HEK293 (cell line): ENCODE results near the gene NRBF2.

Experiments
- CTCF ChIA-PET: fragments of 350-600 bp; formaldehyde crosslinking; extraction: SDS; loops from one replicate; lab custom pipeline; 2021; ENCODE audit warnings: antibody characterized with exemption; lab: Yijun Ruan, JAX
- POLR2A ChIA-PET: fragments of 300-600 bp; formaldehyde crosslinking; extraction: SDS; loops from one replicate; lab custom pipeline; 2020; ENCODE audit warnings: antibody characterized with exemption, inconsistent platforms; lab: Yijun Ruan, JAX
- H3K27ac ChIP-seq: fragments of 200-500 bp; sonication (Bioruptor generic); 2 replicates; pipeline ENCODE4 v1.5.1; 2014; ENCODE audit warnings: low read depth, low read length, control low read depth, inconsistent platforms; ENCODE audit errors: extremely low read depth
- H3K36me3 ChIP-seq, 2 experiments: fragments of 200-500 bp in 1 of 2; sonication (Bioruptor generic) in 1 of 2; 1 replicate in 1 of 2; 2 replicates in 1 of 2; pipeline ENCODE4 v1.5.1; 2014 to 2017; ENCODE audit warnings: inconsistent platforms in 2 of 2, low read length in 2 of 2; ENCODE audit not compliant: control insufficient read depth in 2 of 2, insufficient read depth in 1 of 2
- H3K4me1 ChIP-seq: fragments of 200-500 bp; sonication (Bioruptor generic); 2 replicates; pipeline ENCODE4 v1.5.1; 2014; ENCODE audit warnings: mild to moderate bottlenecking, low read length, inconsistent platforms; ENCODE audit not compliant: control insufficient read depth, insufficient read depth
- H3K4me3 ChIP-seq: 2 replicates; pipeline ENCODE4 v1.5.1; 2011; ENCODE audit warnings: low read depth, mild to moderate bottlenecking, control low read depth, low read length, moderate library complexity
- H3K9me3 ChIP-seq: fragments of 200-500 bp; sonication (Bioruptor generic); 2 replicates; pipeline ENCODE4 v1.5.1; 2014; ENCODE audit warnings: low read depth, low read length, inconsistent platforms; ENCODE audit not compliant: control insufficient read depth, insufficient read depth
- GLIS2 ChIP-seq: fragments of 450-650 bp; formaldehyde crosslinking; IDR thresholded peaks from 2 replicates; pipeline ENCODE4 v1.5.1; 2016; ENCODE audit warnings: missing biosample characterization, missing genetic modification characterization
- IKZF3 ChIP-seq: fragments of 450-650 bp; IDR thresholded peaks from 2 replicates; pipeline ENCODE4 v1.5.0; 2018; ENCODE audit warnings: missing biosample characterization, mild to moderate bottlenecking, missing genetic modification characterization, moderate library complexity
- KLF16 ChIP-seq: fragments of 450-650 bp; formaldehyde crosslinking; IDR thresholded peaks from 2 replicates; pipeline ENCODE4 v1.5.1; 2017; ENCODE audit warnings: missing biosample characterization, missing genetic modification characterization
- SETDB1 ChIP-seq: IDR thresholded peaks from one replicate; pipeline ENCODE4 v1.6.1; 2017; ENCODE audit warnings: mild to moderate bottlenecking, low read length, moderate library complexity, mixed read lengths; ENCODE audit not compliant: insufficient read length
- SP2 ChIP-seq: fragments of 450-650 bp; formaldehyde crosslinking; IDR thresholded peaks from 2 replicates; pipeline ENCODE4 v1.5.1; 2016; ENCODE audit warnings: missing biosample characterization, missing genetic modification characterization
- ZBTB7A ChIP-seq: fragments of 450-650 bp; formaldehyde crosslinking; IDR thresholded peaks from 2 replicates; pipeline ENCODE4 v1.5.1; 2016; ENCODE audit warnings: low read depth, missing biosample characterization, missing genetic modification characterization
- ZFP3 ChIP-seq: fragments of 450-650 bp; formaldehyde crosslinking; IDR thresholded peaks from 2 replicates; pipeline ENCODE4 v1.5.1; 2016; ENCODE audit warnings: low read depth, missing biosample characterization, missing genetic modification characterization
- ZNF114 ChIP-seq: fragments of 450-650 bp; formaldehyde crosslinking; IDR thresholded peaks from 2 replicates; pipeline ENCODE4 v1.5.0; 2017; ENCODE audit warnings: missing biosample characterization, missing genetic modification characterization
- ZNF174 ChIP-seq: fragments of 450-650 bp; formaldehyde crosslinking; IDR thresholded peaks from 2 replicates; pipeline ENCODE4 v1.5.0; 2017; ENCODE audit warnings: missing biosample characterization, mild to moderate bottlenecking, missing genetic modification characterization
- ZNF184 ChIP-seq: fragments of 450-650 bp; IDR thresholded peaks from 2 replicates; pipeline ENCODE4 v1.5.1; 2018; ENCODE audit warnings: missing biosample characterization, mild to moderate bottlenecking, missing genetic modification characterization
- ZNF211 ChIP-seq: fragments of 450-650 bp; formaldehyde crosslinking; IDR thresholded peaks from 2 replicates; pipeline ENCODE4 v1.5.1; 2016; ENCODE audit warnings: low read depth, missing biosample characterization, missing genetic modification characterization
- ZNF280D ChIP-seq: fragments of 450-650 bp; formaldehyde crosslinking; IDR thresholded peaks from 2 replicates; pipeline ENCODE4 v1.5.1; 2016; ENCODE audit warnings: missing biosample characterization, missing genetic modification characterization
- ZNF302 ChIP-seq: fragments of 450-650 bp; formaldehyde crosslinking; IDR thresholded peaks from 2 replicates; pipeline ENCODE4 v1.5.1; 2016; ENCODE audit warnings: missing biosample characterization, missing genetic modification characterization, low read depth
- ZNF335 ChIP-seq: fragments of 450-650 bp; formaldehyde crosslinking; conservative IDR thresholded peaks from 2 replicates; pipeline ENCODE4 v1.5.1; 2016; ENCODE audit warnings: missing biosample characterization, missing genetic modification characterization
- ZNF391 ChIP-seq: fragments of 450-650 bp; formaldehyde crosslinking; IDR thresholded peaks from 2 replicates; pipeline ENCODE4 v1.5.1; 2016; ENCODE audit warnings: low read depth, missing biosample characterization, missing genetic modification characterization, borderline replicate concordance
- ZNF433 ChIP-seq: fragments of 450-650 bp; formaldehyde crosslinking; IDR thresholded peaks from 2 replicates; pipeline ENCODE4 v1.5.1; 2016; ENCODE audit warnings: missing biosample characterization, missing genetic modification characterization, low read depth
- ZNF501 ChIP-seq: fragments of 450-650 bp; formaldehyde crosslinking; IDR thresholded peaks from 2 replicates; pipeline ENCODE4 v1.5.1; 2016; ENCODE audit warnings: missing biosample characterization, missing genetic modification characterization
- ZNF596 ChIP-seq: fragments of 450-650 bp; IDR thresholded peaks from 2 replicates; pipeline ENCODE4 v1.5.0; 2018; ENCODE audit warnings: missing biosample characterization, mild to moderate bottlenecking, missing genetic modification characterization, moderate library complexity
- ZNF600 ChIP-seq: fragments of 450-650 bp; formaldehyde crosslinking; IDR thresholded peaks from 2 replicates; pipeline ENCODE4 v1.5.1; 2016; ENCODE audit warnings: missing biosample characterization, missing genetic modification characterization
- TF ChIP-seq, protein P1 (sequence below): fragments of 450-650 bp; formaldehyde crosslinking; IDR thresholded peaks from 2 replicates; pipeline ENCODE4; 2016; ENCODE audit warnings: missing biosample characterization, missing genetic modification characterization
- TF ChIP-seq, protein P2 (sequence below): fragments of 450-650 bp; formaldehyde crosslinking; IDR thresholded peaks from 2 replicates; pipeline ENCODE4 v1.5.1; 2017; ENCODE audit warnings: missing biosample characterization, missing genetic modification characterization
- TF ChIP-seq, protein P3 (sequence below): fragments of 450-650 bp; formaldehyde crosslinking; conservative IDR thresholded peaks from 2 replicates; pipeline ENCODE4 v1.5.1; 2016; ENCODE audit warnings: low read depth, missing biosample characterization, missing genetic modification characterization

Gene NRBF2

GRCh38 chr10:63142136-63142535, 9.0 kb downstream of the NRBF2 start:
- TF ChIP-seq ZNF600 (tag by site-specific recombination) = no peak
- TF ChIP-seq ZNF501 (tag by site-specific recombination) = no peak
- TF ChIP-seq ZBTB7A (tag by site-specific recombination) = no peak
- no peak for TF ChIP-seq ZNF184
- TF ChIP-seq, protein P1, sequence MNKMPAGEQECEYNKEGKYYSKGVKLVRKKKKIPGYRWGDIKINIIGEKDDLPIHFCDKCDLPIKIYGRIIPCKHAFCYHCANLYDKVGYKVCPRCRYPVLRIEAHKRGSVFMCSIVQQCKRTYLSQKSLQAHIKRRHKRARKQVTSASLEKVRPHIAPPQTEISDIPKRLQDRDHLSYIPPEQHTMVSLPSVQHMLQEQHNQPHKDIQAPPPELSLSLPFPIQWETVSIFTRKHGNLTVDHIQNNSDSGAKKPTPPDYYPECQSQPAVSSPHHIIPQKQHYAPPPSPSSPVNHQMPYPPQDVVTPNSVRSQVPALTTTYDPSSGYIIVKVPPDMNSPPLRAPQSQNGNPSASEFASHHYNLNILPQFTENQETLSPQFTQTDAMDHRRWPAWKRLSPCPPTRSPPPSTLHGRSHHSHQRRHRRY (tag by site-specific recombination) = no peak
- TF ChIP-seq, protein P2, sequence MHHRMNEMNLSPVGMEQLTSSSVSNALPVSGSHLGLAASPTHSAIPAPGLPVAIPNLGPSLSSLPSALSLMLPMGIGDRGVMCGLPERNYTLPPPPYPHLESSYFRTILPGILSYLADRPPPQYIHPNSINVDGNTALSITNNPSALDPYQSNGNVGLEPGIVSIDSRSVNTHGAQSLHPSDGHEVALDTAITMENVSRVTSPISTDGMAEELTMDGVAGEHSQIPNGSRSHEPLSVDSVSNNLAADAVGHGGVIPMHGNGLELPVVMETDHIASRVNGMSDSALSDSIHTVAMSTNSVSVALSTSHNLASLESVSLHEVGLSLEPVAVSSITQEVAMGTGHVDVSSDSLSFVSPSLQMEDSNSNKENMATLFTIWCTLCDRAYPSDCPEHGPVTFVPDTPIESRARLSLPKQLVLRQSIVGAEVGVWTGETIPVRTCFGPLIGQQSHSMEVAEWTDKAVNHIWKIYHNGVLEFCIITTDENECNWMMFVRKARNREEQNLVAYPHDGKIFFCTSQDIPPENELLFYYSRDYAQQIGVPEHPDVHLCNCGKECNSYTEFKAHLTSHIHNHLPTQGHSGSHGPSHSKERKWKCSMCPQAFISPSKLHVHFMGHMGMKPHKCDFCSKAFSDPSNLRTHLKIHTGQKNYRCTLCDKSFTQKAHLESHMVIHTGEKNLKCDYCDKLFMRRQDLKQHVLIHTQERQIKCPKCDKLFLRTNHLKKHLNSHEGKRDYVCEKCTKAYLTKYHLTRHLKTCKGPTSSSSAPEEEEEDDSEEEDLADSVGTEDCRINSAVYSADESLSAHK = no peak
- TF ChIP-seq ZNF391 (tag by site-specific recombination) = no peak
- TF ChIP-seq ZFP3 (tag by site-specific recombination) = no peak
- TF ChIP-seq SETDB1 = no peak
- Histone ChIP-seq H3K36me3 (peaks cover 3 to 5% of the 10 kb centered on the region in 2 experiments; a peak in 2 of 3 replicates), H3K4me3 (no peak overlapping the region), H3K4me1 (no peaks in the 10 kb centered on the region), H3K27ac (no peak overlapping the region), H3K9me3 (no peaks in the 10 kb centered on the region)
- POLR2A ChIA-PET = interaction anchor here (0.6 kb wide), 1 partner anchor 581 kb away, joined by 6 read pairs; no protein-coding TSS in a partner anchor
- CTCF ChIA-PET = no interaction called here

DNA sequence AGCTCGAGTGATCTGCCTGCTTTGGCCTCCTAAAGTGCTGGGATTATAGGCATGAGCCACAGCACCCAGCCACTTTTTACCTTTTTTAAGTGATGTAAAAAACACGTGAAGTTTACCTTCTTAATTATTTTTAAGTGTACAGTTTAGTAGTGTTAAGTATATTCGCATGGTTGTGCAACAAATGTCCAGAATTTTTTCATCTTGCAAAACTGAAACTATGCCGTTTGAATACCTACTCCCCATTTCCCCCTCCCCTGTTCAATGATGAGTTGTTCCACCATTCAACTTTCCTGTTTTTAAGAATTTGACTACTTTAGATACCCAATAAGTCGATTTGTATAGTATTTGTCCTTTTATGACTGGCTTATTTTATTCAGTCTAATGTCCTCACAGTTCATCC, 10.9 kb downstream of the NRBF2 start:
- H3K27ac ChIP-seq = no peak overlapping the region
- H3K9me3 ChIP-seq = no peaks in the 10 kb centered on the region
- no peak overlapping the region for H3K4me3 ChIP-seq
- ChIA-PET POLR2A (no interaction called here), CTCF (no interaction called here)
- no peak for TF ChIP-seq ZNF596
- TF ChIP-seq ZNF335 (tag by site-specific recombination) = no peak
- TF ChIP-seq KLF16 (tag by site-specific recombination) = no peak
- TF ChIP-seq, protein P3, sequence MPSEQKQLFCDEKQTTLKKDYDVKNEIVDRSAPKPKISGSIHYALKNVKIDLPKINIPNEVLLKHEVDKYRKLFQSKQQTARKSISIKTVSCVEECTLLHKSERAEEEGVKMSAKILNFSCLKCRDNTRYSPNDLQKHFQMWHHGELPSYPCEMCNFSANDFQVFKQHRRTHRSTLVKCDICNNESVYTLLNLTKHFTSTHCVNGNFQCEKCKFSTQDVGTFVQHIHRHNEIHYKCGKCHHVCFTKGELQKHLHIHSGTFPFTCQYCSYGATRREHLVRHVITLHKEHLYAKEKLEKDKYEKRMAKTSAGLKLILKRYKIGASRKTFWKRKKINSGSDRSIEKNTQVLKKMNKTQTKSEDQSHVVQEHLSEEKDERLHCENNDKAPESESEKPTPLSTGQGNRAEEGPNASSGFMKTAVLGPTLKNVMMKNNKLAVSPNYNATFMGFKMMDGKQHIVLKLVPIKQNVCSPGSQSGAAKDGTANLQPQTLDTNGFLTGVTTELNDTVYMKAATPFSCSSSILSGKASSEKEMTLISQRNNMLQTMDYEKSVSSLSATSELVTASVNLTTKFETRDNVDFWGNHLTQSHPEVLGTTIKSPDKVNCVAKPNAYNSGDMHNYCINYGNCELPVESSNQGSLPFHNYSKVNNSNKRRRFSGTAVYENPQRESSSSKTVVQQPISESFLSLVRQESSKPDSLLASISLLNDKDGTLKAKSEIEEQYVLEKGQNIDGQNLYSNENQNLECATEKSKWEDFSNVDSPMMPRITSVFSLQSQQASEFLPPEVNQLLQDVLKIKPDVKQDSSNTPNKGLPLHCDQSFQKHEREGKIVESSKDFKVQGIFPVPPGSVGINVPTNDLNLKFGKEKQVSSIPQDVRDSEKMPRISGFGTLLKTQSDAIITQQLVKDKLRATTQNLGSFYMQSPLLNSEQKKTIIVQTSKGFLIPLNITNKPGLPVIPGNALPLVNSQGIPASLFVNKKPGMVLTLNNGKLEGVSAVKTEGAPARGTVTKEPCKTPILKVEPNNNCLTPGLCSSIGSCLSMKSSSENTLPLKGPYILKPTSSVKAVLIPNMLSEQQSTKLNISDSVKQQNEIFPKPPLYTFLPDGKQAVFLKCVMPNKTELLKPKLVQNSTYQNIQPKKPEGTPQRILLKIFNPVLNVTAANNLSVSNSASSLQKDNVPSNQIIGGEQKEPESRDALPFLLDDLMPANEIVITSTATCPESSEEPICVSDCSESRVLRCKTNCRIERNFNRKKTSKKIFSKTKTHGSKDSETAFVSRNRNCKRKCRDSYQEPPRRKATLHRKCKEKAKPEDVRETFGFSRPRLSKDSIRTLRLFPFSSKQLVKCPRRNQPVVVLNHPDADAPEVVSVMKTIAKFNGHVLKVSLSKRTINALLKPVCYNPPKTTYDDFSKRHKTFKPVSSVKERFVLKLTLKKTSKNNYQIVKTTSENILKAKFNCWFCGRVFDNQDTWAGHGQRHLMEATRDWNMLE (tag by site-specific recombination) = no peak
- no peak for TF ChIP-seq GLIS2 (tag by site-specific recombination)
- TF ChIP-seq ZNF174 (tag by site-specific recombination) = no peak
- TF ChIP-seq ZNF433 (tag by site-specific recombination) = no peak
- no peak for TF ChIP-seq SP2 (tag by site-specific recombination)
- TF ChIP-seq IKZF3 = no peak
- TF ChIP-seq ZNF211 (tag by site-specific recombination) = no peak
- no peak for TF ChIP-seq ZNF114 (tag by site-specific recombination)
- no peak for TF ChIP-seq ZNF302 (tag by site-specific recombination)
- no peak for TF ChIP-seq ZNF280D (tag by site-specific recombination)
- H3K4me1 ChIP-seq = no peaks in the 10 kb centered on the region
- peaks cover 4 to 5% of the 10 kb centered on the region in 2 experiments; a peak in 2 of 3 replicates for H3K36me3 ChIP-seq
